ENCODE measurements around the gene ARHGAP15. TPM values are rescaled to one million over a fixed set of nuclear protein-coding genes. Genes with fewer than 3 reads are reported as not detected.
A peak's percentile ranks its signal among the peaks of the same experiment; 100 is the strongest.

ARHGAP15 gene
- polyA plus RNA-seq, 3 donors, result 3.0 to 3.3 (median 3.2) TPM

DNA sequence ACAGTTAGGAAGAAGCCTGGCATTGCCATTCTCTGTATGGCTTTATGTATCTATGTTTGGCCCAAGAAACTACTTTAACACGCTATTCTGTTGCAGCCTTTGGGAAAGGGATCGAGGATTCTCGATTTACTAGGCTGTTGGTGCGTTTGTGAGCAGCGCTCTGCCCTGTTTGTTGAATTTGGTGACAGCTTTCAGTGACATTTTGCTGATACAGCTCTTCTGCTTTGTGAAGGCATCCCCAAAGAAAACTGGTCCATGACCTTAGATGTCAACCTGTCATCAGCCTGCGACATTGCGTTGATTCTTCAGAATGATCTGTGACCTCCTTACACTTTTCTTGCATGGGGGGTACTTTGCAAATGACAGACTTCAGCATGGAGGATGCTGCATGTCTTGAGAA, 431.5 kb downstream of the ARHGAP15 start:
- no peak for DNase-seq (ENCODE audit: extremely low read depth in 1 of 11, low read depth in 9 of 11, low spot score in 4 of 11)

GRCh38 chr2:143564419-143564818, 435.2 kb downstream of the ARHGAP15 start:
- DNase-seq (ENCODE audit: extremely low read depth in 1 of 11, low read depth in 9 of 11, low spot score in 4 of 11), result no peak

DNA sequence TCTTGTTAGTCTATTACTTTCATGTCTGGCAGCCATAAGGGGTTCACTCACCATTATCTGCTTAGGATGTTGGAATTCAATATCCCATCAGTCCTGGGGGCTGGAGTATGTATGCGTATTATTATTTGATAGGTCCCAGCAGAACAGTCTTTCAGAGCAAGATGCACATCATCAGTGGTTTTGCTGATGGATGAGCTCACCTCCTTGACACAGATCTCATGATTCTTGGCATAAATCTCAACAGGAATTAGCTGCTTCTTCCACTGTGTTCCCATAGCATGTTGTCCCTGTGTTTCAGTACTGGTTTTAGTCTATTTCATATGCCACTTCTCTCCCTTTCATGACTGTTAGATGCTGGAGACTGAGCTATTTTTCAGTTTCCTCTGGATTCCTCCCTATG, 442.5 kb downstream of the ARHGAP15 start:
- no peak for DNase-seq (ENCODE audit: extremely low read depth in 1 of 11, low read depth in 9 of 11, low spot score in 4 of 11)

GRCh38 chr2:143572421-143572820, 443.2 kb downstream of the ARHGAP15 start:
- DNase-seq (ENCODE audit: extremely low read depth in 1 of 11, low read depth in 9 of 11, low spot score in 4 of 11), result no peak

DNA sequence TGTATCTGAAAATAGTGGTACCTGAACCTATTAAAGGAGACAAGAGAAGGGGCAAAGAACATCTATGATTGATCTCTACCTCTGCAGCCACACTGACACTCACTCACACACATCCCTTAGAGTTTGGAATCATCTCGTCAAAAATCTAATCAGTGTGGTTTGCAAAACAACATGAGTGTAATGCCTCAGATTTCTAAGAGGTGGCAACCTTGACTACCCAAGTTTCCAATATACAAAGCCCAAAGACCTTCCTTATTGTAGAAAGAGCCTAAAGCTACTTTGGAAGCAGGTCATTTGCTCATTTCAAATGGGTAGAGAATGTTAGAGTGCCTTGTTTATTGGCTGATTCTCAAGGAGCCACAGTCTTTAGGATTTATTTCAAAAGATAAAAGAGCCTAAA, 444.9 kb downstream of the ARHGAP15 start:
- no peak for DNase-seq (ENCODE audit: extremely low read depth in 1 of 11, low read depth in 9 of 11, low spot score in 4 of 11)

- no peak for DNase-seq (ENCODE audit: extremely low read depth in 1 of 11, low read depth in 9 of 11, low spot score in 4 of 11)
Observed at GRCh38 chr2:143575340-143575739, 446.1 kb downstream of the ARHGAP15 start.

DNA sequence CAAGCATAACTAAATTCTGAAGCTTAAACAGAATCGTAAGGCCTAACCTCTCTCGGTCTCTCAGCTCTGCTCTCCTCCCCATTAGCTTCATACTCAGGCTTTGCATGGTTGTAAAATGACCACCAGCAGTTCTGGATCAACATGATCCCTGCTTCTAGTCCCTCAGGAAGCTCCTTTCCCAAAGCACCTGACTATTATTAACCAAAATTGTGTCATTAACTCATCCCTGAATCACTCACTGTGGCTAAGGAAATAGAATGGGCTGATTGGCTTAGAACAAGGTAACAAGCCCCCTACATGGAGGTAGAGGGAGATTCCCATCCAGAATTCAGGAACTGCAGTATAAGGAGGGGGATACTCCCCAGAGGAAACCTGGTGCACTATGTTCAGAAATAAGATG, 448.3 kb downstream of the ARHGAP15 start:
- DNase-seq (ENCODE audit: extremely low read depth in 1 of 11, low read depth in 9 of 11, low spot score in 4 of 11), result no peak

DNA sequence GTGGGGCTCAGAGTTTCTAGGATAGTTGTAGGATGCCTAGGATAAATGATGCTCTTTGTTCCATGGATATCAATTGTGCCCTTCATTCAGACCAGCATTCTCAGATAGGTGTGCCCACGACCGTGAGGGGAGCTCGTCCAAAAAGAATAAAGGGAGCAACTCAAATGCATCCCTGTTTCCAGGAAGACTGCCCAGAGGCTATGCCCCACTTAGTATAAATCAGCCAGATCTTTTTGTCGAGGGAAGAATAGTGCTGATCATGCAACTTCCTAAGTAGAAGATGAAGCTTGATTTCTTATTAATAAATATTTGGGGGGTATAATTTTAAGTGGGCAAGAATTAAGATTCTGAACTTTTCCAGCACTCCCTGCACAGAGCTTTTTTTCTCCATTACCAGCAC, 450.2 kb downstream of the ARHGAP15 start:
- DNase-seq (ENCODE audit: extremely low read depth in 1 of 11, low read depth in 9 of 11, low spot score in 4 of 11), result no peak

DNA sequence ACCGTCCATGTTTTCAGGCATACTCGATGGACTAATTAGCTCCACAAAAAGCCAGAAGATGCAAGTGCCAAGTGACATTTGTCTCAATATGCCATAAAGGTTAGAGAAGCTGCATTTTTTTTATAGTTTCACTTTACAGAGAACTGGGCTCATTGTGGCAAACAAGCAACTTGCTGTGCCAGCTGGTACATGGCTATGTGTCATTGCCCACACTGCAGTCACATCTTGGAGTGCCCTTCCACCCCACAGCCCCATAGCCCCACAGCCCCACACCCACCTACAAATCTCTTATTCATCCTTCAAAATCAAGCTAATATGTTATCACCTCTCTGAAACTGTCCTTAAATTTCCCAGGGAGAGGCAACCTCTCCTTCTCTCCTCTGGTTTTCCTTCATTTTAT, 451.9 kb downstream of the ARHGAP15 start:
- DNase-seq (ENCODE audit: extremely low read depth in 1 of 11, low read depth in 9 of 11, low spot score in 4 of 11), result no peak

DNA sequence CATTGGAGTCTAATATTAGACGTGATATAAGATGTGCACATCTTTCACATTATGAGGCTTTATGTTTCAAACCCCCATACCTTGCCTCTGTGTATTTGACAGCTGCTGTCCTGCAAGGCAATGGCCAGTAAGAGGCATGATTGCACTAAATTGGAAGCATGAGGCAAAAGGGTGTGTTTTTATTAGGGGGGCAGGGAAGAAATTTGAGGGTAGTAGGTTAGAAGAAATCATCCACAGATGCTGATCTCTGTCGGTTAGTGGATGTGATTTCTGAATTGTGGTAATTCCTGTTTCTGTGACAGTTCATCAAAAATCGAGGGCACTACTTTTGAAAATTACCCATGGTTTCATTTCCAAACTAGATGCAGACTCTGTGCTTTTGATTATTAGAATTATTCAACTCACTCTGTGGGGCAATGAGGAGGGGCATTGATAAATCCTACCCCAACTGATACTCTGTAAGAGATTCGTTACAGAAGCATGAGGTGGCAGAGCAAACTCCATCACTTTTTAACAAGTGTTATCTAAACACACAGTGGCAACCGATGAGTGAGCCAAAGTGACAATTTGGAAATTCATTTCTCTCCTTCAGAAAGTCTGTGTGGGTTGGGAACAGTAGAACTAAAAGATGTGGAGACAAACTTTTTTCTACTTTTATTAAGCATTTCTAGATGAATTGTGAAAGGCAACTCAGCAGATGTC, 453.0 kb downstream of the ARHGAP15 start:
- no peak for DNase-seq (ENCODE audit: extremely low read depth in 1 of 11, low read depth in 9 of 11, low spot score in 4 of 11)

DNA sequence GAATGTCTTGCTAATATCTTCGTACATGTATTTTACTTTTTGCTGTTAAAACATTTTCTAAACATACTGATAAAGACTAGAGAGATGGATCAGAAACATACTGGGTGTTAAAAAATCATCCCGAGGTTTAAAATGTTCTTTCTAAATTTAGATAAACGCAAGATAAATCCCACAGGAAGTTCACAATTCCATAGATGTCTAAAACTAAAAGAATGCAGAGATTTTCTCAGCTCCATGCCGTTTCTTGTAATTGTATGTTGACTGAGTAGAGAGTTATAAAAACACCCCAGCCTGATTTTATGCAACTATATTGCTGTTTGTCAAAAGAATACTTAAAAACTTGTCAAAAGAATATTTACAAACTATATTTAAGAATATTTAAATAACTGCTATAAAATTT, 455.7 kb downstream of the ARHGAP15 start:
- DNase-seq (ENCODE audit: extremely low read depth in 1 of 11, low read depth in 9 of 11, low spot score in 4 of 11), result no peak

GRCh38 chr2:143586119-143586518, 456.9 kb downstream of the ARHGAP15 start:
- no peak for DNase-seq (ENCODE audit: extremely low read depth in 1 of 11, low read depth in 9 of 11, low spot score in 4 of 11)

- no peak for DNase-seq (ENCODE audit: extremely low read depth in 1 of 11, low read depth in 9 of 11, low spot score in 4 of 11)
Observed at GRCh38 chr2:143588746-143589145, 459.5 kb downstream of the ARHGAP15 start.

DNA sequence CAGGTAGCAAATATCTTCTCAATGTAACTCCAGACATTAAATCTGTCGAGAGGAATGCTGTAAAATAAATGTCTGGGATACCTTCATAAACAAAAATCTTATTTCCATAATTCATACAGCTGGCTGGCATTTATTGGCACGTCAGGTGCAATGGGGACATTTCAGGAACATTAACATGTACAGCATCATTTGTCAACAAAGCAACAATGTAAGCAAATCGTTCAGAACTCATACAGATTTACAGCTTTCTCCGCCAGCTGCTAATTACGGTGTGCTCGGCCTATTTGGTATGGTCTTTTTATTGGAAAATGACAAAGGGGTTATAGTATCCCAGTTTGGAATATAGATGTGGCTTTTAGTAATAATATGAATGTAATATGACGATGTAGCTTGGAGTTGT, 464.9 kb downstream of the ARHGAP15 start:
- no peak for DNase-seq (ENCODE audit: extremely low read depth in 1 of 11, low read depth in 9 of 11, low spot score in 4 of 11)

GRCh38 chr2:143594745-143595144, 465.5 kb downstream of the ARHGAP15 start:
- no peak for DNase-seq (ENCODE audit: extremely low read depth in 1 of 11, low read depth in 9 of 11, low spot score in 4 of 11)

- no peak for DNase-seq (ENCODE audit: extremely low read depth in 1 of 11, low read depth in 9 of 11, low spot score in 4 of 11)
Observed at GRCh38 chr2:143600116-143600515, 470.9 kb downstream of the ARHGAP15 start.

GRCh38 chr2:143601828-143602227, 472.6 kb downstream of the ARHGAP15 start:
- DNase-seq (ENCODE audit: extremely low read depth in 1 of 11, low read depth in 9 of 11, low spot score in 4 of 11), result no peak

DNA sequence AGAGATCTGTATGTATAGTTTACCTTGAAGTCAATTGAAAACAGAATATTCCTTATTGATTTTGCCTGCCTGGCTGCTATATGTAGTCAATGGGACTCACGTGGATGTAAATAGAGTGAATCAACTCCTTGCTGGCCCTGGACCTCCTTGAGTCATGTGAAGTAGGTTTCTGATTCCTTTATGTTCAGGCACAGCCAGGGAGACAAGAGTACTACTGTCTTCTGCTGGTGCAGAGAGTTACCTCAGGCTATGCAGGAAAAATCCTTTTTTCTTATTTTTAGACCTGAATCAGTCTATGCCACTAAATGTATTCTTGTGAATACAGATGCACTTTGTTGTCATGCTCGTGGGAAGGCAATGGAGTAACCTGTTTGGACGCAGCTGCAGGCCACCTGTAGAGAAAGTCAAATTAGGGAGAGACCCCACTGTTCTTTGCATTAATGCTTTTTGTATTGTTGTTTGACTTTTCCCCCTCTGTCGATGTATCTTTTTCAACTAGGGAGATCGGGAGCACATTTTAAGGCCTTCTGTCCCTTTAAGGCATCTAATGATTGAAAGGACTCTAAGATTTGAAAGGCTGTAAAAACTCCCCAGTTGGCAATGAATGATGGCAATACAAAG, 473.9 kb downstream of the ARHGAP15 start:
- DNase-seq (ENCODE audit: extremely low read depth in 1 of 11, low read depth in 9 of 11, low spot score in 4 of 11), result no peak

DNA sequence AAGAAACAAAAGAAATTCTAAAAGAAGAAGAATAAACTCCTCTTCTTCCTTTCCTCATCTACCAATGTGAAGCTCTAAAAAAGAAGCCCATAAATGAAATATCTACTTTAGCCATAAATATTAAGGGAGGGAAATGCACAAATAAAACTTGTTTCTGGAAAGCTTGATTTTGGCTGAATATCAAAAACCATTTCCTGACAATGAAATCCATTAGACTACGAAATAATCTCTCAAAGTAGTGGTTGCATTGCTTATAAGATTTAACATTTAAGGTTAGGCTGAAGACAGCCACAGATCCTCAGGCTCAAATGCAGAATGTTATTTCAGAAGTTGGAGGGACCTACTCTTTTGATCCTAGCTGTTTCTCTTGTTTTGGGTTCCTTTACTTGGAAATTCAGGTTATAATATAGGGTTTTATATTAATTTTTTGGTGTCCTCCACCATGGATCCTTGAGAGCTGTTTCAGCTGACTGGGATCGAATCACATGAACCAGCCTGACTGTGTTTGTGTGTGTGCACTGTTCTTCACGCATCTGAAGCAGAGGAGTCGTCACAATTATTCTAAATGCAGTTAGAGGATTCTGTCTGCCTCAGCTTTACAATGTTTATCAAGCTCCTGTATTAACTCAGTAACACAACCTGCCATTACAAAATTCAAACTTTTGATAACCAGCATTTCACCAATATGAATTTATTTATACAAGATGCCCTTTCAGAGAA, 474.8 kb downstream of the ARHGAP15 start:
- DNase-seq (ENCODE audit: extremely low read depth in 1 of 11, low read depth in 9 of 11, low spot score in 4 of 11), result peak in 1 of 11 donors; percentile 41

GRCh38 chr2:143604566-143604959, 475.3 kb downstream of the ARHGAP15 start:
- DNase-seq (ENCODE audit: extremely low read depth in 1 of 11, low read depth in 9 of 11, low spot score in 4 of 11), result no peak

Data from renal cortex interstitium (tissue), 11 donors.